MM.1S (cell line): ENCODE results near the gene KBTBD13.

ENCODE experiments used
- CTCF ChIP-seq: fragments of 300-600 bp; sonication (generic); IDR thresholded peaks from 2 replicates; pipeline ENCODE4 v1.5.1; 2016; ENCODE audit warnings: antibody characterized with exemption, low read length, mixed read lengths
- EZH2 ChIP-seq: fragments of 300-600 bp; sonication (generic); optimal IDR thresholded peaks from 2 replicates; pipeline ENCODE3; 2017; ENCODE audit warnings: low read depth, mild to moderate bottlenecking, antibody characterized with exemption, low read length, mixed read lengths
- EZH2phosphoT487 ChIP-seq: fragments of 300-600 bp; sonication (generic); IDR thresholded peaks from 2 replicates; pipeline ENCODE4 v1.6.1; 2018; ENCODE audit warnings: antibody characterized with exemption, low read length

- TF ChIP-seq CTCF, result no peak
- no peak for TF ChIP-seq EZH2phosphoT487
- no peak for TF ChIP-seq EZH2
Observed at GRCh38 chr15:65062726-65063125, 13.8 kb upstream of the KBTBD13 start.
